ENCODE results near the gene CTSZ. TPM values are rescaled to one million over a fixed set of nuclear protein-coding genes. Genes with fewer than 3 reads are reported as not detected.

The CTSZ gene
- total and polyA plus RNA-seq, 10 of the 15 experiments (the other 5 are each of a cell fraction or from before 2014, with no cell fraction given) = 6.0 to 301 (median 154) TPM

DNA sequence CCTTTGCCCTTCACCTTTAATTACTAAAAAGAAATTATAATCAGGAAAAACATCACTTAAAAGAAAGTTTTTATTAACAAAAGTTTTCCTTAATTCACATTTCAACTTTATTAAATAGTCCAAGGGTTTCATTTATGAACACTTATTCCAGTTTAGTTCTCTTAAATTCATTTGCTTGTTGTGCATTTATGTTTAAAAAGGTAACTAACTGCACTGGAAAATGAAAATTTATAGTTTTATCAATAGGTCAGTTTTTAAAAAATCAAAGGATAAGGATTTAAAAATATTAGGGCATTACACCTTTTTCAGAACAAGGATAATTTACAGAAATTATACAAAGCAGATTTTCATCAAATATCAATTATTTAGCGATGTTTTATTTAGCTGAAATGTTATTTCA lies 26.0 kb upstream of the CTSZ start:
- intact Hi-C loops (cut with micrococcal nuclease; ENCODE audit: unreplicated experiment) = loop anchor here (2.0 to 10.0 kb wide), 4 partner anchors 48 to 378 kb away; partner anchors contain the start of genes NELFCD and STX16
- Histone ChIP-seq H2AFZ (ENCODE audit: control insufficient read depth, low read depth, low read length) (no peak overlapping the region), H3K9ac (ENCODE audit: control insufficient read depth, insufficient read depth, low read length) (peak overlapping the region; percentile 63), H4K20me1 (ENCODE audit: control insufficient read depth, insufficient read depth) (no peaks in the 10 kb centered on the region), H3K4me2 (ENCODE audit: control insufficient read depth, insufficient read depth) (peak overlapping the region; percentile 86), H3K27me3 (replicated peaks in 1 of 2; ENCODE audit: control insufficient read depth in 2 of 2, insufficient read depth in 2 of 2, low read length in 1 of 2) (no peaks in the 10 kb centered on the region), H3K27ac (ENCODE audit: control insufficient read depth, insufficient read depth) (no peak overlapping the region; the same call in 1 of the 2 replicates), H3K79me2 (ENCODE audit: control insufficient read depth, insufficient read depth, low read length) (peaks cover 60% of the 10 kb centered on the region), H3K4me1 (ENCODE audit: control insufficient read depth, insufficient read depth, low read length) (no peaks in the 10 kb centered on the region; the same call in 1 of the 2 replicates), H3K36me3 (ENCODE audit: control insufficient read depth in 2 of 2, insufficient read depth in 2 of 2, low read length in 1 of 2) (peaks cover 10 to 25% of the 10 kb centered on the region in 2 experiments), H3K4me3 (peak overlapping the region; percentile 73; the same call in 1 of the 2 replicates), H3K9me3 (replicated peaks; ENCODE audit: control insufficient read depth, insufficient read depth, low read length) (no peaks in the 10 kb centered on the region)
- ChIA-PET CTCF (interaction anchor here (0.9 to 1.2 kb wide), 3 partner anchors 9 to 163 kb away, joined by 3 to 4 read pairs (median 3); partner anchors contain the start of gene PRELID3B), POLR2A (interaction anchor here (0.6 to 6.0 kb wide), 4 partner anchors 9 to 126 kb away, joined by 3 to 40 read pairs (median 12); partner anchors contain the start of gene PRELID3B), RAD21 (ENCODE audit: unreplicated experiment) (interaction anchor here (1.7 to 2.5 kb wide), 5 partner anchors 15 to 126 kb away, joined by 4 to 19 read pairs (median 11); partner anchors contain the start of gene NELFCD), SMC1A (ENCODE audit: uncharacterized antibody, unreplicated experiment) (interaction anchor here (1.3 to 1.5 kb wide), 2 partner anchors 9 to 49 kb away, joined by 5 to 8 read pairs; no protein-coding TSS in a partner anchor)
- ATAC-seq (no peak), DNase-seq (ENCODE audit: low read depth, low spot score) (no peak), FAIRE-seq (no peak)
- 100% methylated on average over 1 of the region's 1 CpG for WGBS (ENCODE audit: insufficient coverage, insufficient replicate concordance, low lambda C conversion rate, missing lambda C conversion rate)
- BruUV-seq (replicated peaks) = no TSS peak
- in situ Hi-C loops (cut with MboI) = no loop called here
- TF ChIP-seq, protein P1, sequence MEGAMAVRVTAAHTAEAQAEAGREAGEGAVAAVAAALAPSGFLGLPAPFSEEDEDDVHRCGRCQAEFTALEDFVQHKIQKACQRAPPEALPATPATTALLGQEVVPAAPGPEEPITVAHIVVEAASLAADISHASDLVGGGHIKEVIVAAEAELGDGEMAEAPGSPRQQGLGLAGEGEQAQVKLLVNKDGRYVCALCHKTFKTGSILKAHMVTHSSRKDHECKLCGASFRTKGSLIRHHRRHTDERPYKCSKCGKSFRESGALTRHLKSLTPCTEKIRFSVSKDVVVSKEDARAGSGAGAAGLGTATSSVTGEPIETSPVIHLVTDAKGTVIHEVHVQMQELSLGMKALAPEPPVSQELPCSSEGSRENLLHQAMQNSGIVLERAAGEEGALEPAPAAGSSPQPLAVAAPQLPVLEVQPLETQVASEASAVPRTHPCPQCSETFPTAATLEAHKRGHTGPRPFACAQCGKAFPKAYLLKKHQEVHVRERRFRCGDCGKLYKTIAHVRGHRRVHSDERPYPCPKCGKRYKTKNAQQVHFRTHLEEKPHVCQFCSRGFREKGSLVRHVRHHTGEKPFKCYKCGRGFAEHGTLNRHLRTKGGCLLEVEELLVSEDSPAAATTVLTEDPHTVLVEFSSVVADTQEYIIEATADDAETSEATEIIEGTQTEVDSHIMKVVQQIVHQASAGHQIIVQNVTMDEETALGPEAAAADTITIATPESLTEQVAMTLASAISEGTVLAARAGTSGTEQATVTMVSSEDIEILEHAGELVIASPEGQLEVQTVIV (IDR thresholded peaks at IDR 0.05; ENCODE audit: borderline replicate concordance, partially characterized antibody) = no peak
- TF ChIP-seq HDAC6 (IDR thresholded peaks at IDR 0.05; ENCODE audit: unreplicated experiment) (no peak), FOXK2 (IDR thresholded peaks at IDR 0.05) (no peak), RAD51 (IDR thresholded peaks at IDR 0.05) (no peak), ZZZ3 (IDR thresholded peaks at IDR 0.05; ENCODE audit: control insufficient read depth, insufficient read length, low read depth) (no peak), BRCA1 (IDR thresholded peaks at IDR 0.05; ENCODE audit: low read depth, low read length) (no peak), SMARCA5 (IDR thresholded peaks at IDR 0.05) (no peak), RAD21 (IDR thresholded peaks at IDR 0.05; ENCODE audit: insufficient read depth, low read depth, low read length) (no peak), CREB1 (IDR thresholded peaks at IDR 0.05; ENCODE audit: low read depth) (no peak), KLF5 (IDR thresholded peaks at IDR 0.05; ENCODE audit: partially characterized antibody) (no peak), ATF7 (IDR thresholded peaks at IDR 0.05; ENCODE audit: low read depth) (no peak), PML (IDR thresholded peaks at IDR 0.05; ENCODE audit: low read length) (no peak)
- TF ChIP-seq, protein P2, sequence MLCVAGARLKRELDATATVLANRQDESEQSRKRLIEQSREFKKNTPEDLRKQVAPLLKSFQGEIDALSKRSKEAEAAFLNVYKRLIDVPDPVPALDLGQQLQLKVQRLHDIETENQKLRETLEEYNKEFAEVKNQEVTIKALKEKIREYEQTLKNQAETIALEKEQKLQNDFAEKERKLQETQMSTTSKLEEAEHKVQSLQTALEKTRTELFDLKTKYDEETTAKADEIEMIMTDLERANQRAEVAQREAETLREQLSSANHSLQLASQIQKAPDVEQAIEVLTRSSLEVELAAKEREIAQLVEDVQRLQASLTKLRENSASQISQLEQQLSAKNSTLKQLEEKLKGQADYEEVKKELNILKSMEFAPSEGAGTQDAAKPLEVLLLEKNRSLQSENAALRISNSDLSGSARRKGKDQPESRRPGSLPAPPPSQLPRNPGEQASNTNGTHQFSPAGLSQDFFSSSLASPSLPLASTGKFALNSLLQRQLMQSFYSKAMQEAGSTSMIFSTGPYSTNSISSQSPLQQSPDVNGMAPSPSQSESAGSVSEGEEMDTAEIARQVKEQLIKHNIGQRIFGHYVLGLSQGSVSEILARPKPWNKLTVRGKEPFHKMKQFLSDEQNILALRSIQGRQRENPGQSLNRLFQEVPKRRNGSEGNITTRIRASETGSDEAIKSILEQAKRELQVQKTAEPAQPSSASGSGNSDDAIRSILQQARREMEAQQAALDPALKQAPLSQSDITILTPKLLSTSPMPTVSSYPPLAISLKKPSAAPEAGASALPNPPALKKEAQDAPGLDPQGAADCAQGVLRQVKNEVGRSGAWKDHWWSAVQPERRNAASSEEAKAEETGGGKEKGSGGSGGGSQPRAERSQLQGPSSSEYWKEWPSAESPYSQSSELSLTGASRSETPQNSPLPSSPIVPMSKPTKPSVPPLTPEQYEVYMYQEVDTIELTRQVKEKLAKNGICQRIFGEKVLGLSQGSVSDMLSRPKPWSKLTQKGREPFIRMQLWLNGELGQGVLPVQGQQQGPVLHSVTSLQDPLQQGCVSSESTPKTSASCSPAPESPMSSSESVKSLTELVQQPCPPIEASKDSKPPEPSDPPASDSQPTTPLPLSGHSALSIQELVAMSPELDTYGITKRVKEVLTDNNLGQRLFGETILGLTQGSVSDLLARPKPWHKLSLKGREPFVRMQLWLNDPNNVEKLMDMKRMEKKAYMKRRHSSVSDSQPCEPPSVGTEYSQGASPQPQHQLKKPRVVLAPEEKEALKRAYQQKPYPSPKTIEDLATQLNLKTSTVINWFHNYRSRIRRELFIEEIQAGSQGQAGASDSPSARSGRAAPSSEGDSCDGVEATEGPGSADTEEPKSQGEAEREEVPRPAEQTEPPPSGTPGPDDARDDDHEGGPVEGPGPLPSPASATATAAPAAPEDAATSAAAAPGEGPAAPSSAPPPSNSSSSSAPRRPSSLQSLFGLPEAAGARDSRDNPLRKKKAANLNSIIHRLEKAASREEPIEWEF (IDR thresholded peaks at IDR 0.05; ENCODE audit: insufficient replicate concordance, low read depth, low read length) = no peak
- TF ChIP-seq, protein P3, sequence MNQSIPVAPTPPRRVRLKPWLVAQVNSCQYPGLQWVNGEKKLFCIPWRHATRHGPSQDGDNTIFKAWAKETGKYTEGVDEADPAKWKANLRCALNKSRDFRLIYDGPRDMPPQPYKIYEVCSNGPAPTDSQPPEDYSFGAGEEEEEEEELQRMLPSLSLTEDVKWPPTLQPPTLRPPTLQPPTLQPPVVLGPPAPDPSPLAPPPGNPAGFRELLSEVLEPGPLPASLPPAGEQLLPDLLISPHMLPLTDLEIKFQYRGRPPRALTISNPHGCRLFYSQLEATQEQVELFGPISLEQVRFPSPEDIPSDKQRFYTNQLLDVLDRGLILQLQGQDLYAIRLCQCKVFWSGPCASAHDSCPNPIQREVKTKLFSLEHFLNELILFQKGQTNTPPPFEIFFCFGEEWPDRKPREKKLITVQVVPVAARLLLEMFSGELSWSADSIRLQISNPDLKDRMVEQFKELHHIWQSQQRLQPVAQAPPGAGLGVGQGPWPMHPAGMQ (IDR thresholded peaks at IDR 0.05; ENCODE audit: borderline replicate concordance) = no peak
- TF ChIP-seq, protein P4, sequence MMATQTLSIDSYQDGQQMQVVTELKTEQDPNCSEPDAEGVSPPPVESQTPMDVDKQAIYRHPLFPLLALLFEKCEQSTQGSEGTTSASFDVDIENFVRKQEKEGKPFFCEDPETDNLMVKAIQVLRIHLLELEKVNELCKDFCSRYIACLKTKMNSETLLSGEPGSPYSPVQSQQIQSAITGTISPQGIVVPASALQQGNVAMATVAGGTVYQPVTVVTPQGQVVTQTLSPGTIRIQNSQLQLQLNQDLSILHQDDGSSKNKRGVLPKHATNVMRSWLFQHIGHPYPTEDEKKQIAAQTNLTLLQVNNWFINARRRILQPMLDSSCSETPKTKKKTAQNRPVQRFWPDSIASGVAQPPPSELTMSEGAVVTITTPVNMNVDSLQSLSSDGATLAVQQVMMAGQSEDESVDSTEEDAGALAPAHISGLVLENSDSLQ (IDR thresholded peaks at IDR 0.05) = no peak

Data from GM12878 (cell line).